ENCODE results near the gene VIL1.

VIL1 gene

GRCh38 chr2:218395090-218395444, 23.9 kb upstream of the VIL1 start:
- no peak for DNase-seq (ENCODE audit: low read depth)

- DNase-seq (ENCODE audit: low read depth): no peak
Observed at GRCh38 chr2:218395456-218395825, 23.5 kb upstream of the VIL1 start.

GRCh38 chr2:218395826-218396687, 22.9 kb upstream of the VIL1 start:
- peak; percentile 97 for DNase-seq (ENCODE audit: low read depth)

- peak; percentile 23 for DNase-seq (ENCODE audit: low read depth)
Observed at GRCh38 chr2:218396688-218397462, 22.0 kb upstream of the VIL1 start.

GRCh38 chr2:218397463-218397819, 21.5 kb upstream of the VIL1 start:
- no peak for DNase-seq (ENCODE audit: low read depth)

- DNase-seq (ENCODE audit: low read depth): peak; percentile 92
Observed at GRCh38 chr2:218397820-218398436, 21.0 kb upstream of the VIL1 start.

- DNase-seq (ENCODE audit: low read depth): peak; percentile 62
Observed at GRCh38 chr2:218398437-218399390, 20.2 kb upstream of the VIL1 start.

GRCh38 chr2:218399391-218400166, 19.3 kb upstream of the VIL1 start, which contains the start of gene CTDSP1:
Gene CTDSP1 (plus strand): TSS chr2:218399868. CDS start chr2:218400091, 223 bp downstream.
- DNase-seq (ENCODE audit: low read depth): peak; percentile 97

GRCh38 chr2:218400167-218400929, 18.6 kb upstream of the VIL1 start:
- DNase-seq (ENCODE audit: low read depth): no peak

GRCh38 chr2:218400930-218401881, 17.7 kb upstream of the VIL1 start:
- DNase-seq (ENCODE audit: low read depth): no peak

GRCh38 chr2:218401890-218402289, 17.0 kb upstream of the VIL1 start:
- DNase-seq (ENCODE audit: low read depth): no peak

- DNase-seq (ENCODE audit: low read depth): no peak
Observed at GRCh38 chr2:218402491-218402901, 16.4 kb upstream of the VIL1 start.

- no peak for DNase-seq (ENCODE audit: low read depth)
Observed at GRCh38 chr2:218402911-218403411, 16.0 kb upstream of the VIL1 start.

GRCh38 chr2:218403810-218404209, 15.1 kb upstream of the VIL1 start:
- no peak for DNase-seq (ENCODE audit: low read depth)

- DNase-seq (ENCODE audit: low read depth): no peak
Observed at GRCh38 chr2:218404351-218405085, 14.4 kb upstream of the VIL1 start.

GRCh38 chr2:218405086-218405745, 13.7 kb upstream of the VIL1 start:
- no peak for DNase-seq (ENCODE audit: low read depth)

GRCh38 chr2:218405746-218406208, 13.1 kb upstream of the VIL1 start:
- DNase-seq (ENCODE audit: low read depth): no peak
